Calu3 (cell line): ENCODE data around the gene RNF10. TPM values are rescaled to one million over a fixed set of nuclear protein-coding genes. Genes with fewer than 3 reads are reported as not detected.

ENCODE experiments used
- BruUV-seq: library from RNA; stranded (reverse); fragments of 400-500 nt; replicated peaks from 2 replicates; lab custom pipeline; 2021; lab: Mats Ljungman, UMichigan
- CTCF ChIA-PET: fragments of 300-600 bp; sonication (Branson Sonifier 250); formaldehyde crosslinking; loops from one replicate; lab custom pipeline; 2022; ENCODE audit warnings: antibody characterized with exemption; lab: Charles Lee
- DNase-seq: peaks from one replicate; pipeline ENCODE4 v3.0.0; 2022
- H3K27ac Mint-ChIP-seq: one replicate; pipeline ENCODE4 v1.8.0; 2022; ENCODE audit warnings: mixed read lengths; ENCODE audit not compliant: unreplicated experiment
- H3K27me3 Mint-ChIP-seq: one replicate; pipeline ENCODE4 v1.8.0; 2022; ENCODE audit warnings: mixed read lengths; ENCODE audit not compliant: unreplicated experiment
- H3K36me3 Mint-ChIP-seq: one replicate; pipeline ENCODE4 v1.8.0; 2022; ENCODE audit warnings: mild to moderate bottlenecking, moderate library complexity, mixed read lengths; ENCODE audit not compliant: insufficient read depth, unreplicated experiment
- H3K4me1 Mint-ChIP-seq: one replicate; pipeline ENCODE4 v1.8.0; 2022; ENCODE audit warnings: mild to moderate bottlenecking, low read depth, mixed read lengths; ENCODE audit not compliant: unreplicated experiment
- H3K4me3 Mint-ChIP-seq: one replicate; pipeline ENCODE4 v1.8.0; 2022; ENCODE audit warnings: mild to moderate bottlenecking, low read depth, moderate library complexity, mixed read lengths; ENCODE audit not compliant: unreplicated experiment
- H3K9me3 Mint-ChIP-seq: one replicate; pipeline ENCODE4 v1.8.0; 2022; ENCODE audit warnings: low read depth, mixed read lengths; ENCODE audit not compliant: unreplicated experiment
- intact Hi-C: fragments of 100-400 bp; cut with micrococcal nuclease; formaldehyde crosslinking; loops from one replicate; pipeline ENCODE4 v1.10.0; 2022; ENCODE audit not compliant: unreplicated experiment
- total RNA-seq: library from RNA; stranded (reverse); gene quantifications from 2 replicates; pipeline ENCODE4 v1.2.3, GENCODE V29; 2022
- TF ChIP-seq, protein P1 (sequence below): fragments of 200-600 bp; IDR thresholded peaks from one replicate; pipeline ENCODE4 v1.8.0; 2022; ENCODE audit warnings: antibody characterized with exemption; ENCODE audit not compliant: unreplicated experiment

RNF10 gene
- total RNA-seq, 1 experiment from 2014 or later, result 206 TPM

DNA sequence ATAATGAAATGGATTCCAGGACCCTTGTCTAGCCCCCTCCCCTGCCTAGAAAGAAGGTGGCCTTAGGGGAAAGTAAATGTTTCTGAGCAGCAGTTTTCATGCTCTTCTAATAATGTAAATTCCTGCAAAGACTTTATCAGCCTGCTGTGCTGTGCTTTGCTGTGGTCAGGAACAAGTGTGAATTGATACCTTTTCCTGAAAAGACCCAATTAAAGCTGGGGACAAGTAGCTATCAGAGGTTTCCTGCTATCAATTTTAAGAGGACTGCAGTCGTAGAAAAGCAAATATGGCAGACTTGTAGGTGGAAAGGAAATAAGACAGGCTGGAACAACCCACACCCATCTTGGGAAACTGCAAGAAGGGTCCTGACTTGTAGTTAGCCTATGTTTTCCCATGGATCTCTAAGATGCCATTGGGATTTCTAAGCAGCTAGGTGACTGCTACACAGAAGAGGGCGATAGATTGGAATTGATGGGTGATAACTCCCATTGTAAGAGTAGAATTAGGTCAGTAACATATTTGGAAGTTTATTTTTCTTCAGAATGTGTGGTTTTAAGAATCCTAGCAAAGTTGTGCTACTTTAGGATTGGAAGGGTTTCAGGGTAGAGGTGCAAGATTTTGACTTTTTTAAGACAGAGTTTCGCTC, 35.2 kb upstream of the RNF10 start:
- DNase-seq, result no peak
- no TSS peak for BruUV-seq
- Mint-ChIP-seq H3K27ac (no peak overlapping the region), H3K9me3 (no peaks in the 10 kb centered on the region), H3K4me3 (no peak overlapping the region), H3K27me3 (no peaks in the 10 kb centered on the region), H3K36me3 (peaks cover 79% of the 10 kb centered on the region), H3K4me1 (peaks cover 25% of the 10 kb centered on the region)
- intact Hi-C loops, result loop anchor here (5.0 kb wide), 1 partner anchor 38 kb away; no protein-coding TSS in a partner anchor
- TF ChIP-seq, protein P1, sequence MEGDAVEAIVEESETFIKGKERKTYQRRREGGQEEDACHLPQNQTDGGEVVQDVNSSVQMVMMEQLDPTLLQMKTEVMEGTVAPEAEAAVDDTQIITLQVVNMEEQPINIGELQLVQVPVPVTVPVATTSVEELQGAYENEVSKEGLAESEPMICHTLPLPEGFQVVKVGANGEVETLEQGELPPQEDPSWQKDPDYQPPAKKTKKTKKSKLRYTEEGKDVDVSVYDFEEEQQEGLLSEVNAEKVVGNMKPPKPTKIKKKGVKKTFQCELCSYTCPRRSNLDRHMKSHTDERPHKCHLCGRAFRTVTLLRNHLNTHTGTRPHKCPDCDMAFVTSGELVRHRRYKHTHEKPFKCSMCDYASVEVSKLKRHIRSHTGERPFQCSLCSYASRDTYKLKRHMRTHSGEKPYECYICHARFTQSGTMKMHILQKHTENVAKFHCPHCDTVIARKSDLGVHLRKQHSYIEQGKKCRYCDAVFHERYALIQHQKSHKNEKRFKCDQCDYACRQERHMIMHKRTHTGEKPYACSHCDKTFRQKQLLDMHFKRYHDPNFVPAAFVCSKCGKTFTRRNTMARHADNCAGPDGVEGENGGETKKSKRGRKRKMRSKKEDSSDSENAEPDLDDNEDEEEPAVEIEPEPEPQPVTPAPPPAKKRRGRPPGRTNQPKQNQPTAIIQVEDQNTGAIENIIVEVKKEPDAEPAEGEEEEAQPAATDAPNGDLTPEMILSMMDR, result no peak
- CTCF ChIA-PET, result interaction anchor here (1.2 kb wide), 1 partner anchor 30 kb away, joined by 4 read pairs; the partner anchor contains the start of gene COQ5

DNA sequence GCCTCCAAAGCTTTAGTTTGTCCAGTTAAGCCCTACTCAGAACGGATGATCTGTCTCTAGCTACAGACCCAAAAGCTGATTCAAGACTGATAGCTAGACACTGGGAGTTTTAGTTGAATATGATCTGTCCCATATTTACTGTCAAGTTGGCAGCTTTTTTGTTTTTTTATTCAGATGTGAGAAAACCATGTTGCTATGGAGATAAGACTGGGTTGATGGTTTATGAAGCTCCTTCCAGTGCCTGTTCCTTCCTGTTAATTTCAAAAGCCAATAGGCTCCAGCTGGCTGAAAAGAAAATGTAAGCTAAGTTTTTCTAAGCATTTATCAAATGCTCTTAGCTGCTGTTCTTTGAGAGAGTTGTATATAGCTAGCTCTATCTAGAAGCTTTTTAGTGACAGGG, 33.6 kb upstream of the RNF10 start:
- CTCF ChIA-PET, result interaction anchor here (0.7 kb wide), 1 partner anchor 63 kb away, joined by 3 read pairs; the partner anchor contains the start of gene COX6A1
- intact Hi-C loops, result no loop called here
- Mint-ChIP-seq H3K36me3 (peaks cover 71% of the 10 kb centered on the region), H3K27me3 (no peaks in the 10 kb centered on the region), H3K4me3 (no peak overlapping the region), H3K9me3 (no peaks in the 10 kb centered on the region), H3K27ac (no peak overlapping the region), H3K4me1 (peaks cover 15% of the 10 kb centered on the region)
- BruUV-seq, result no TSS peak
- TF ChIP-seq, protein P1, result no peak
- no peak for DNase-seq

DNA sequence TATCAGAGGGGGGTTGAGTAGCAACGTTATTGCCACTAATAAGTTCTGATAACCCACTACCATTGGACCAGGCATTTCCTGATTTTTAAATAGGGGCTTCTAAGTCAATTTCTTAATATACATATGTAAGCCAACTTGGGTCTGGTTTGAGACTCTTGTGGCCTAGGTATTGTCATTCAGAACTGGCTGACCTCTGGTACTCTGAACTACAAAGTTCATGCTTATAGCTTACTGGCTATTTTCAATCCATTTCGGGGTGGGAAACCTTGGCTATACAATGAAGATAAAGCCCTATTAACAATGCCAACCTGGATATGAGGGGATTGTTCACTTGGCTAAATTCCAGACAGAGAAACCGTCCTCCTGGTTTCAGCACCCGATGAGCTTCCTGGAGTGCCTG, 29.6 kb upstream of the RNF10 start:
- BruUV-seq, result no TSS peak
- TF ChIP-seq, protein P1, result no peak
- no peak for DNase-seq
- intact Hi-C loops, result no loop called here
- Mint-ChIP-seq H3K4me1 (no peaks in the 10 kb centered on the region), H3K4me3 (no peak overlapping the region), H3K9me3 (no peaks in the 10 kb centered on the region), H3K27ac (no peak overlapping the region), H3K36me3 (peaks cover 39% of the 10 kb centered on the region), H3K27me3 (no peaks in the 10 kb centered on the region)
- CTCF ChIA-PET, result no interaction called here

DNA sequence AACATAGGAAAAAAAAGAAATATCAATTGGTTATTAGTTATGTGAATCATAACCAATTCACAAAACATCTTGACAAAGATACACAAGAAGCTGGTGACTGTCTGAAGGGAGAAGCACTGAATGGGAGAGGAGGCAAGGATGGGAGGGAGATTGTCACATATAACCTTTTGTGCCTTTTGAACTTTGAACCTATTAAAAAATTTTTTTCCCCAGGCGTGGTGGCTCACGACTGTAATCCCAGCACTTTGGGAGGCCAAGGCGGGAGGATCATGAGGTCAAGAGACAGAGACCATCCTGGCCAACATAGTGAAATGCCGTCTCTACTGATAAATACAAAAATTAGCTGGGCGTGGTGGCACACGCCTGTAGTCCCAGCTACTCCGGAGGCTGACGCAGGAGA, 25.6 kb upstream of the RNF10 start:
- CTCF ChIA-PET, result no interaction called here
- intact Hi-C loops, result no loop called here
- Mint-ChIP-seq H3K9me3 (no peaks in the 10 kb centered on the region), H3K36me3 (peaks cover 11% of the 10 kb centered on the region), H3K4me1 (no peaks in the 10 kb centered on the region), H3K27me3 (no peaks in the 10 kb centered on the region), H3K27ac (no peak overlapping the region), H3K4me3 (no peak overlapping the region)
- no TSS peak for BruUV-seq
- DNase-seq, result no peak
- TF ChIP-seq, protein P1, result no peak
